T-helper 1 cell treated with Interleukin-12 subunit alpha and Interleukin-12 subunit beta and Interleukin-4 antibody, amounts not matched to agents 30 ng/mL and 1 ng/mL, for 36 hours (primary cell): ENCODE results near the gene SLC9A8. TPM values are rescaled to one million over a fixed set of nuclear protein-coding genes. Genes with fewer than 3 reads are reported as not detected.
"Not testable (repeated sequence)": the region's sequence is repeated elsewhere in the genome, so short reads cannot be mapped to it uniquely, and the experiment has no call there.

Source experiments
- intact Hi-C: fragments of 100-400 bp; cut with micrococcal nuclease; formaldehyde crosslinking; loops from one replicate; pipeline ENCODE4 v1.15.1; 2024
- total RNA-seq: library from RNA; stranded (reverse); gene quantifications from 2 replicates; pipeline ENCODE4 v1.2.3, GENCODE V29; 2022

SLC9A8 gene, protein sequence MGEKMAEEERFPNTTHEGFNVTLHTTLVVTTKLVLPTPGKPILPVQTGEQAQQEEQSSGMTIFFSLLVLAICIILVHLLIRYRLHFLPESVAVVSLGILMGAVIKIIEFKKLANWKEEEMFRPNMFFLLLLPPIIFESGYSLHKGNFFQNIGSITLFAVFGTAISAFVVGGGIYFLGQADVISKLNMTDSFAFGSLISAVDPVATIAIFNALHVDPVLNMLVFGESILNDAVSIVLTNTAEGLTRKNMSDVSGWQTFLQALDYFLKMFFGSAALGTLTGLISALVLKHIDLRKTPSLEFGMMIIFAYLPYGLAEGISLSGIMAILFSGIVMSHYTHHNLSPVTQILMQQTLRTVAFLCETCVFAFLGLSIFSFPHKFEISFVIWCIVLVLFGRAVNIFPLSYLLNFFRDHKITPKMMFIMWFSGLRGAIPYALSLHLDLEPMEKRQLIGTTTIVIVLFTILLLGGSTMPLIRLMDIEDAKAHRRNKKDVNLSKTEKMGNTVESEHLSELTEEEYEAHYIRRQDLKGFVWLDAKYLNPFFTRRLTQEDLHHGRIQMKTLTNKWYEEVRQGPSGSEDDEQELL
- total RNA-seq, result 30.0 and 30.7 TPM in 2 replicates

GRCh38 chr20:49812507-49813304 lies at the start of gene SLC9A8:
SLC9A8 (plus strand) TSS chr20:49812828; CDS start chr20:49812923, 95 bp downstream.
- intact Hi-C loops, result loop anchor here (1.0 to 10.0 kb wide), 12 partner anchors 10 to 888 kb away; partner anchors contain the start of genes ARFGEF2, B4GALT5, PEDS1 and RNF114

DNA sequence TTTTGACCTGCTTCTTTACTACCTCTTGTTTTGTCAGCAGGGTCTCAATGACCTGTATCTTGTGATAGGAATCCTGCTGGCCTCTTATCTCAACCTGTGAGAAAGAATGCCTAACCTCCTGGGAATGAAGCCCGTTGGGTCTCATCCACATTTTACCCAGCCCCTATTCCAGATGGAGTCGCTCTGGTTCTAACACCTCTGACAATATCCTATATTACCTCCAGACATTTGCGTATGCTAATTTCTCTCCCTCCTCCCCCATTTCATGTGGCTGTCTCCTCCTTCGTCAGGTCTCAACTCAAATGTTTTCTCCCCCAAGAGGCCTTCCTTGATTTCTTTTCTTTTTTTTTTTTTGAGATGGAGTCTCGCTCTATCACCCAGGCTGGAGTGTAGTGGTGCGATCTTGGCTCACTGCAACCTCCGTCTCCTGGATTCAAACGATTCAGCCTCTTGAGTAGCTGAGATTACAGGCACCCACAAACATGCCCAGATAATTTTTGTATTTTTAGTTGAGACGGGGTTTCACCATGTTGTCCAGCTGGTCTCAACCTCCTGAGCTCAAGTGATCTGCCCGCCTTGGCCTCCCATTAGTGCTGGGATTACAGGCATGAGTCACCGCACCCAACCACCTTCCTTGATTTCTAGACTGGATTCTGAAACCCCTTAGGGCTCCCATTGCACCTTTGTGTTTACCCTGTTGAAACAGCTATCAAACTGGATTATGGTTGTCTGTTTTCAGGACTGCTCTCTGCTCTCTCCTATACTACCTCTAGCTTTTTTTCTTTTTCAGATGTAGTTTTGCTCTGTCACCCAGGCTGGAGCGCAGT lies 49.5 kb upstream of the SLC9A8 start:
- intact Hi-C loops, result no loop called here

GRCh38 chr20:49765413-49765736 lies 47.3 kb upstream of the SLC9A8 start:
- intact Hi-C loops, result loop anchor here (5.0 kb wide), 1 partner anchor 53 kb away; the partner anchor contains the start of gene B4GALT5

DNA sequence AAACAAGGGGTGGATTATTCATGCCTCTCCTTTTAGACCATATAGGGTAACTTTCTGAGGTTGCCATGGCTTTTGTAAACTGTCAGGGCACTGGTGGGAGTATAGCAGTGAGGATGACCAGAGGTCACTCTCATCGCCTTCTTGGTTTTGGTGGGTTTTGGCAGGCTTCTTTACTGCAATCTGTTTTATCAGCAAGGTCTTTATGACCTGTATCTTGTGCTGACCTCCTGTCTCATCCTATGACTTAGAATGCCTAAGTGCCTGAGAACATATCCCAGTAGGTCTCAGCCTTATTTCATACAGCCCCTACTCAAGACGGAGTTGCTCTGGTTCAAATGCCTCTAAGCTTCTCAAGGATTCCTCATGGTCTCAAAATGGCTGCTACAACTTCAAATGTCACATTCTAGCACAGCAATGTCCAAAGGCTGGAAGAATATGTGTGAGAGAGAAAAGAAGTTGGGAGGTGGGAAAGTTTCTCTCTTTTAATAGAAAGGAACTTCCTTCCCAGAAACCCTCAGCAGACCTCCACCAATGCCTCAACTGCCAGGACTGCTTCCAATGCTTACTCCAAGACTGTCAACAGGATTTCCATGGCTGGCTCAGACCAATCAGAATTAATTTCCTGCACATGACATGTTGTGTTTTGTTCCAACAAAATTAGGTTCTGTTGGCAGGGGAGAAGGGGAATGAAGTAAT lies 46.6 kb upstream of the SLC9A8 start:
- intact Hi-C loops, result loop anchor here (5.0 kb wide), 1 partner anchor 54 kb away; the partner anchor contains the start of gene B4GALT5

GRCh38 chr20:49766979-49767521 lies 45.6 kb upstream of the SLC9A8 start:
- intact Hi-C loops, result loop anchor here (5.0 kb wide), 1 partner anchor 55 kb away; the partner anchor contains the start of gene B4GALT5

DNA sequence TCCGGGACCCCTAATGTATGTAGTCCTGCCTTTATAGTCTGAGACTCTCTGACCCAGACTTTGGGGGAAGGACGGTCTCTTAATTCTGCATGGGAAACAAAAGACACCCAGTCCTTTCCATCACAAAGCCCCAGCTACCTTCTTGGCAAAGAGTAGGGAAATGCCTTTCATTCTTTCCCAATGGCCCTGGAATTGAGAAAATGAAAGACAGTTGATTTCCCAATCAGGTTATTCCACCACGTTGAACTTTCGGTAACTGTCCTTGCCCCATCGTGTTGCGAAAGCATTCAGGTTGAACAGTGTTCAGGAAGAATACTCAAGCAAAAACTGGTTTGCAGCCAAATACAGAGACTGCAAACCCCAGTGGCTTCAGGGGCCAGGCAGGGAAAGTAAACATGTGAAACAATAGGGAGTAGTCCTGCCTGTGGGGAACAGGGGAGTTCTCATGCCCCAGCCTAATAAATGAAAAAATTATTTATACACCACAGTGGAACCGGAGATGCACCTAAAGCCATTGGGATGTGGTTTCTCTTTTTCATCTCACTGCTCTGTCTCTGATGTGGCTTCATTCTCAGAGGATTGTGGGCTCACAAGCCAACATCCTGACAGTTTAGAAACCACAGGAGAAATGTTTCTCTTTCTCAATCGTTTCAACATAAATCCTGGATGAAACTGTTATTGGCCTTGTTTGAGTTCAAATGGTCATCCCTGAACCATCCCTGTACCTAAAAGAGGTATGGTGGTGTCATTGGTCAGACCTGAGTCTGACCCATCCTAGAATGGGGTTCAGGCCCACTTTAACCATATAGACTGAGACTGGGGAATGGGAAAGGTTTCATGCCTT lies 44.2 kb upstream of the SLC9A8 start:
- intact Hi-C loops, result loop anchor here (1.0 to 5.0 kb wide), 5 partner anchors 8 to 56 kb away; partner anchors contain the start of genes B4GALT5 and SLC9A8

GRCh38 chr20:49769048-49769581 lies 43.5 kb upstream of the SLC9A8 start:
- intact Hi-C loops, result loop anchor here (2.0 to 5.0 kb wide), 2 partner anchors 44 to 57 kb away; partner anchors contain the start of genes B4GALT5 and SLC9A8

GRCh38 chr20:49770634-49771033 lies 42.0 kb upstream of the SLC9A8 start:
- intact Hi-C loops, result no loop called here

GRCh38 chr20:49774213-49774612 lies 38.4 kb upstream of the SLC9A8 start:
- intact Hi-C loops, result not testable (repeated sequence)

DNA sequence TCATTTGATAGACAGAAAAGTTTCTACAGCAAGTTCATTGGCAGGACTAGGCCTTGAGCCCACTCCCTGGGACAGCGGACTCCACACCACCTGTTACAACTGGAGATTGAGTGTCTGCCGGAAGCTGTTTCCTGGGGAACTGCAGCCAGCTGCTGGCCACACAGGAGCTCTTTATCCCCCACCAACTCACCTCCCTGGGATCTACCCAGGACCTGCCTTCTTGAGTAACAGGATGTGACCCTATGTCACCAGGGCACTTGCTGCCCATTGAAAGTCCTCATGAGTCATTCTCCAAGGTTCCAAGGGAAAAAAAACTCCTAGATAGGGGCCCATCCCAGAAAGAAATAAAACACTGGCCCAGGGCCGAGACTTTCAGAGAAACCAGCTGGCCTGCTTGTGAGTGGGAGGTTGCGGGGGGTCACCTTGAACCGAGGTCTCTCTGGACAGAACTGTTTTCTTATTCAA lies 37.4 kb upstream of the SLC9A8 start:
- intact Hi-C loops, result no loop called here

GRCh38 chr20:49779972-49780371 lies 32.7 kb upstream of the SLC9A8 start:
- intact Hi-C loops, result no loop called here

- intact Hi-C loops, result no loop called here
These were observed 31.0 kb upstream of the SLC9A8 start for GRCh38 chr20:49781676-49782075.

- intact Hi-C loops, result not testable (repeated sequence)
These were observed 30.2 kb upstream of the SLC9A8 start for GRCh38 chr20:49782439-49782838.

DNA sequence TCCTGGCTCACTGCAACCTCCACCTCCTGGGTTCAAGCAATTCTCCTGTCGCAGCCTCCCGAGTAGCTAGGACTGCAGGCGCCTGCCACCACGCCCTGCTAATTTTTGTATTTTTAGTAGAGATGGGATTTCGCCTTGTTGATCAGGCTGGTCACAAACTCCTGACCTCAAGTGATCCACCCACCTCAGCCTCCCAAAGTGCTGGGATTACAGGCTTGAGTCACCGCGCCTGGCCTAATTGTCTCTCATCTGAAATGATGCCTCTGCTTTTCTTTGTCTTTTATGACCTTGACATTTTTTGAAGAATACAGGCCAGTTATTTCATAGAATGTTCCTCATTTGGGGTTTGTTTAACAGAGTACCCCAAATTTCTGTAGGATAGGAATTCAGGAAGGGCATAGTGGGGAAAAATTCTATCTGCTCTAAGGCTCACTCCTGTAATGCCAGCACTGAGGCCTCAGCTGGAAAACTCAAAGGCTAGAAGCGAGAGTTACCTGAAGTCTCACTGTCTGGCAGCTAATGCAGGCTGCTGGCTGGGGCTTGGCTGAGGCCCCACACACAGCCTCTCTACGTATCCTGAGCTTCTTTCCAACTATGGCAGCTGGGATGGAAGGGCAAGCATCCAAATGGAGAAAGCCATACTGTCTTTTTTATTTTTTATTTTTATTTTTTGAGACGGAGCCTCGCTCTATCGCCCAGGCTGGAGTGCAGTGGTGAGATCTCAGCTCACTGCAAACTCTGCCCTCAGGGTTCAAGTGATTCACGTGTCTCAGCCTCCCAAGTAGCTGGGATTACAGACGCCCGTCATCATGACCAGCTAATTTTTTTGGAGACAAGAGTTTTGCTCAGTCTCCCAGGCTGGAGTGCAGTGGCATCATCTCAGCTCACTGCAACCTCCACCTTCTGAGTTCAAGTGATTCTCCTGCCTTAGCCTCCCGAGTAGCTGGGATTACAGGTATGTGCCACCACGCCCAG lies 29.3 kb upstream of the SLC9A8 start:
- intact Hi-C loops, result not testable (repeated sequence)

DNA sequence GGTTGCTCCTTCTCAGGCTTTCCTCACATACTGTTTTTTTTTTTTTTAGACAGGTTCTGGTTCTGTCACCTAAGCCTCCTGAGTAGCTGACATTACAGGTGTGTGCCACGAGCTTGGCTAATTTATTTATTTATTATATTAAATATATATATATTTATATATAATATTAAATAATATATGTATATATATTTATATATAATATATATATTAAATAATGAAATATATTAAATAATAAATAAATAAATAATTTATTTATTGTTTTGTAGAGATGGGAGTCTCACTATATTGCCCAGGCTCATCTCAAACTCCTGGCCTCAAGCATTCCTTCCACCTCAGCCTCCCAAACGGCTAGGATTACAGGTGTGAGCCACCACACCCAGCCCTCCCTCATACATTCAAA lies 28.3 kb upstream of the SLC9A8 start:
- intact Hi-C loops, result no loop called here

DNA sequence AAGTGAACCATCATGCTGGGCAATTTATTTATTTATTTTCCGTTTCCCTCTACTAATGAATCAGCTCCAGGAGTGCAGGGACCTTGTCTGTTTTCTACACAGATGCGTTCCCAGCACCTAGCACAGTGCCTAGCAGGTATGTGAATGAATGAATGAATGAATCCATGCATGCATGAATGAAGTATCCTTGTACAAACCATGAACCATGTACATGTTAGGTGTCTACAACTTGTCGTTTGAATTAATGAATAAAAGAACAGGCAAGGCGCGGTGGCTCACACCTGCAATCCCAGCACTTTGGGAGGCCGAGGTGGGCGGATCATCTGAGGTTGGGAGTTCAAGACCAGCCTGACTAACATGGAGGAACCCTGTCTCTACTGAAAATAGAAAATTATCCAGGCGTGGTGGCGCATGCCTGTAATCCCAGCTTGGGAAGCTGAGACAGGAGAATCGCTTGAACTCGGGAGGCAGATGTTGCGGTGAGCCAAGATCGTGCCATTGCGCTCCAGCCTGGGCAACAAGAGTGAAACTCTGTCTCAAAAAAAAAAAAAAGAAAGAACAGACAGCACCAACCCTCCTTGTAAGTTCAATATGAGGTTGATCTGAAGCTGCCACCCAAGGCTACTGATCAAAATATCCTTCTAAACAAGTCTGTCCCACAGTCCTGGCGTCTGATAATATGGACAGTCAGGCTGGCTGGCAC lies 27.3 kb upstream of the SLC9A8 start:
- intact Hi-C loops, result no loop called here

DNA sequence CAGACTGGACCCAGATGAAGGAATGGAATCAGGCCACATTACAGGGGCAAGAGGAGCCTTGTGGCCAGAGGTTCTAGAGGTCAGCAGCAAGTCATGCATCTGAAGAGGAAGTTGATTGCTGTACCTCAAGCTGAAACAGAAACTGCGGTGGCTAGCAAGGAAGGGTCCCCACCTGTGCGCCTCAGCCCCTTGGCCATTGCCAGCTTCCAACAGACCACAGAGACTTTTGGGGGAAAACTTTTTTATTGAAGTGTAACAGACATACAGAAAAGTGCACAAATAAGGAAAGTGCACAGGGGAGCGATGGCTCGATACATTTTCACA lies 26.8 kb upstream of the SLC9A8 start:
- intact Hi-C loops, result no loop called here
